B cell (primary cell): ENCODE results near the gene HOXC9.

Source experiments
- CTCF ChIP-seq: fragments of 200-600 bp; IDR thresholded peaks from one replicate; pipeline ENCODE4 v1.8.0; 2022; ENCODE audit warnings: antibody characterized with exemption, mild to moderate bottlenecking
- EZH2 ChIP-seq: IDR thresholded peaks from 2 replicates; pipeline ENCODE4 v1.6.1; 2012; ENCODE audit warnings: borderline replicate concordance, low read depth, mild to moderate bottlenecking, moderate library complexity, low read length; ENCODE audit not compliant: insufficient read depth, poor library complexity, severe bottlenecking

DNA sequence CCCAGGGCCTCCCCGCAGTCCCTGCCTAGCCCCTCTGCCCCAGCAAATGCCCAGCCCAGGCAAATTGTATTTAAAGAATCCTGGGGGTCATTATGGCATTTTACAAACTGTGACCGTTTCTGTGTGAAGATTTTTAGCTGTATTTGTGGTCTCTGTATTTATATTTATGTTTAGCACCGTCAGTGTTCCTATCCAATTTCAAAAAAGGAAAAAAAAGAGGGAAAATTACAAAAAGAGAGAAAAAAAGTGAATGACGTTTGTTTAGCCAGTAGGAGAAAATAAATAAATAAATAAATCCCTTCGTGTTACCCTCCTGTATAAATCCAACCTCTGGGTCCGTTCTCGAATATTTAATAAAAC lies 30.5 kb downstream of the HOXC9 start:
- peak; percentile 14 for TF ChIP-seq EZH2
- TF ChIP-seq CTCF = no peak
